AG10803 (cell line): ENCODE data around the gene CCL5.

Experiments used
- DNase-seq: peaks from one replicate; pipeline ENCODE4 v3.0.0; 2010; ENCODE audit warnings: low read depth
- H3K4me3 ChIP-seq: 2 replicates; pipeline ENCODE4 v1.5.1; 2011; ENCODE audit warnings: mild to moderate bottlenecking, low read length, control low read depth
- CTCF ChIP-seq: conservative IDR thresholded peaks from 2 replicates; pipeline ENCODE4 v1.5.1; 2011; ENCODE audit warnings: mild to moderate bottlenecking, low read length, control low read depth, inconsistent platforms

Gene CCL5

GRCh38 chr17:35847633-35848373 lies 32.4 kb downstream of the CCL5 start:
- no peak for DNase-seq
- TF ChIP-seq CTCF, result no peak
- H3K4me3 ChIP-seq, result no peak overlapping the region

GRCh38 chr17:35847006-35847405 lies 33.2 kb downstream of the CCL5 start:
- no peak overlapping the region for H3K4me3 ChIP-seq
- DNase-seq, result no peak
- no peak for TF ChIP-seq CTCF

- peak; percentile 66 for DNase-seq
- no peak overlapping the region for H3K4me3 ChIP-seq
- no peak for TF ChIP-seq CTCF
Measured at GRCh38 chr17:35846055-35846809, 33.9 kb downstream of the CCL5 start.

- H3K4me3 ChIP-seq, result no peak overlapping the region
- TF ChIP-seq CTCF, result no peak
- no peak for DNase-seq
Measured at GRCh38 chr17:35844547-35844946, 35.6 kb downstream of the CCL5 start.

GRCh38 chr17:35843698-35844097 lies 36.5 kb downstream of the CCL5 start:
- H3K4me3 ChIP-seq, result no peak overlapping the region
- no peak for DNase-seq
- no peak for TF ChIP-seq CTCF

GRCh38 chr17:35842239-35842638 lies 37.9 kb downstream of the CCL5 start:
- no peak for TF ChIP-seq CTCF
- H3K4me3 ChIP-seq, result no peak overlapping the region
- DNase-seq, result no peak

GRCh38 chr17:35841505-35841904 lies 38.7 kb downstream of the CCL5 start:
- TF ChIP-seq CTCF, result no peak
- peak; percentile 8 for DNase-seq
- no peak overlapping the region for H3K4me3 ChIP-seq
